Left lung (tissue), 10 donors: ENCODE measurements around the gene VEGFD. TPM values are rescaled to one million over a fixed set of nuclear protein-coding genes. Genes with fewer than 3 reads are reported as not detected.

Experiments used
- ATAC-seq: fragments of 200-7000 bp; cut with Tn5 transposase; one replicate; pipeline ENCODE4 v1.9.1; 2020; ENCODE audit warnings: moderate library complexity
- DNase-seq, 4 donors: peaks; one replicate each; pipeline ENCODE4 v3.0.0-alpha.2; 2013 to 2020
- H3K27ac ChIP-seq, 2 donors: fragments of 200-600 bp; sonication (generic) in 1 of 2; one replicate each; pipeline versions ENCODE4 v1.5.0 to v1.8.0; 2020 to 2021
- H3K27me3 ChIP-seq, 2 donors: fragments of 200-600 bp; sonication (generic) in 1 of 2; one replicate each; pipeline versions ENCODE4 v1.5.0 to v1.8.0; 2020 to 2021
- H3K36me3 ChIP-seq, 2 donors: fragments of 200-600 bp; sonication (generic) in 1 of 2; one replicate each; pipeline versions ENCODE4 v1.5.0 to v1.8.0; 2020 to 2021
- H3K4me1 ChIP-seq, 2 donors: fragments of 200-600 bp; one replicate each; pipeline ENCODE4 v1.8.0; 2021
- H3K4me3 ChIP-seq, 2 donors: fragments of 200-600 bp; sonication (generic) in 1 of 2; one replicate each; pipeline versions ENCODE4 v1.5.0 to v1.8.0; 2020 to 2021; ENCODE audit warnings: mild to moderate bottlenecking in 1 of 2
- H3K9me3 ChIP-seq, 2 donors: fragments of 200-600 bp; sonication (generic) in 1 of 2; one replicate each; pipeline versions ENCODE4 v1.5.0 to v1.8.0; 2020 to 2021
- CTCF ChIP-seq, 2 donors: fragments of 200-600 bp; sonication (generic) in 1 of 2; IDR thresholded peaks; one replicate each; pipeline versions ENCODE4 v1.5.0 to v1.8.0; 2021; ENCODE audit warnings: antibody characterized with exemption in 2 of 2
- intact Hi-C, 2 donors: fragments of 100-400 bp; cut with DNase I; formaldehyde crosslinking; loops; one replicate each; pipeline versions ENCODE4 v1.11.2 to v1.14.2; 2022
- polyA plus RNA-seq, 6 donors: library from polyadenylated mRNA; unstranded; fragments of 120-200 nt; gene quantifications; one replicate each; pipeline ENCODE4 v1.2.1, GENCODE V29; 2013; ENCODE audit not compliant: insufficient read length in 6 of 6
- total RNA-seq, 2 donors: library from RNA; stranded (reverse); fragmentation: NEBNext Ultra II Directional; extraction: Animal tissue kit (Norgen Biotek cat#: 25700); gene quantifications; one replicate each; pipeline ENCODE4 v1.2.1, GENCODE V29; 2021
- donor health status: DM: no; HTN: yes; CAD: no.
- donor health status: DM: no; HTN: no; CAD: no.

Gene VEGFD
- total and polyA plus RNA-seq, 8 donors, result 6.2 to 68.4 (median 44.5) TPM

- intact Hi-C loops, result no loop called here
- DNase-seq (no peak), ATAC-seq (no peak)
- Histone ChIP-seq H3K36me3 (peaks cover 0 to 14% of the 10 kb centered on the region in 2 donors), H3K27me3 (peaks cover 0 to 4% of the 10 kb centered on the region in 2 donors), H3K4me1 (no peaks in the 10 kb centered on the region), H3K27ac (no peak overlapping the region), H3K4me3 (no peak overlapping the region), H3K9me3 (no peaks in the 10 kb centered on the region)
- no peak for TF ChIP-seq CTCF (IDR thresholded peaks at IDR 0.05)
These were observed 56.1 kb downstream of the VEGFD start for GRCh38 chrX:15328131-15328530.

- Histone ChIP-seq H3K4me1 (no peaks in the 10 kb centered on the region), H3K4me3 (no peak overlapping the region), H3K9me3 (no peaks in the 10 kb centered on the region), H3K27me3 (peaks cover 0 to 4% of the 10 kb centered on the region in 2 donors), H3K36me3 (peaks cover 0 to 6% of the 10 kb centered on the region in 2 donors), H3K27ac (no peak overlapping the region)
- intact Hi-C loops, result no loop called here
- ATAC-seq (peak; percentile 74), DNase-seq (no peak)
- no peak for TF ChIP-seq CTCF (IDR thresholded peaks at IDR 0.05)
These were observed 61.7 kb downstream of the VEGFD start for GRCh38 chrX:15322472-15322871.

- Histone ChIP-seq H3K27ac (peak overlapping the region in 1 of 2 donors; percentile 73), H3K27me3 (peaks cover 0 to 4% of the 10 kb centered on the region in 2 donors), H3K4me3 (no peak overlapping the region), H3K36me3 (peaks cover 0 to 6% of the 10 kb centered on the region in 2 donors), H3K9me3 (no peaks in the 10 kb centered on the region), H3K4me1 (no peaks in the 10 kb centered on the region)
- TF ChIP-seq CTCF (IDR thresholded peaks at IDR 0.05), result no peak
- DNase-seq, result no peak
- intact Hi-C loops, result no loop called here
- ATAC-seq, result peak; percentile 47
These were observed 62.1 kb downstream of the VEGFD start for GRCh38 chrX:15322072-15322471.

GRCh38 chrX:15321447-15321846 lies 62.8 kb downstream of the VEGFD start:
- DNase-seq (no peak), ATAC-seq (no peak)
- Histone ChIP-seq H3K4me1 (no peaks in the 10 kb centered on the region), H3K27me3 (peaks cover 0 to 4% of the 10 kb centered on the region in 2 donors), H3K27ac (peak overlapping the region in 1 of 2 donors; percentile 73), H3K4me3 (no peak overlapping the region), H3K36me3 (peaks cover 0 to 6% of the 10 kb centered on the region in 2 donors), H3K9me3 (no peaks in the 10 kb centered on the region)
- intact Hi-C loops, result no loop called here
- TF ChIP-seq CTCF (IDR thresholded peaks at IDR 0.05), result no peak

- Histone ChIP-seq H3K27me3 (no peaks in the 10 kb centered on the region), H3K4me1 (no peaks in the 10 kb centered on the region), H3K9me3 (no peaks in the 10 kb centered on the region), H3K27ac (no peak overlapping the region), H3K36me3 (peaks cover 0 to 6% of the 10 kb centered on the region in 2 donors), H3K4me3 (no peak overlapping the region)
- ATAC-seq, result no peak
- TF ChIP-seq CTCF (IDR thresholded peaks at IDR 0.05), result no peak
- DNase-seq, result no peak
- intact Hi-C loops, result no loop called here
These were observed 63.9 kb downstream of the VEGFD start for GRCh38 chrX:15320297-15320696.
